PC-3 (cell line): ENCODE results near the gene PLA2G7. TPM values are rescaled to one million over a fixed set of nuclear protein-coding genes. Genes with fewer than 3 reads are reported as not detected.

Experiments used
- ATAC-seq: fragments of 200-7000 bp; cut with Tn5 transposase; 2 replicates; pipeline ENCODE4 v1.9.1; 2020; ENCODE audit warnings: mild to moderate bottlenecking, moderate library complexity
- BruUV-seq: library from RNA; stranded (reverse); fragments of 400-500 nt; replicated peaks from 2 replicates; lab custom pipeline; 2021; lab: Mats Ljungman, UMichigan
- CTCF ChIA-PET: fragments of 300-600 bp; sonication (Branson Sonifier 250); formaldehyde crosslinking; loops from one replicate; lab custom pipeline; 2022; ENCODE audit warnings: antibody characterized with exemption; lab: Charles Lee
- POLR2A ChIA-PET: fragments of 300-600 bp; sonication (Branson Sonifier 250); formaldehyde crosslinking; loops from one replicate; lab custom pipeline; 2022; ENCODE audit warnings: antibody characterized with exemption; ENCODE audit not compliant: unreplicated experiment; lab: Charles Lee
- DNase-seq: peaks from one replicate; pipeline ENCODE4 v3.0.0-alpha.2; 2015
- H2AFZ ChIP-seq: fragments of 300-600 bp; sonication (generic); 2 replicates; pipeline ENCODE4 v1.6.0; 2016; ENCODE audit warnings: antibody characterized with exemption, low read length
- H3F3A ChIP-seq: fragments of 300-600 bp; sonication (generic); one replicate; pipeline ENCODE4 v1.6.0; 2017; ENCODE audit warnings: antibody characterized with exemption, low read length, control low read depth, mild to moderate bottlenecking; ENCODE audit not compliant: unreplicated experiment
- H3K27ac ChIP-seq: fragments of 300-600 bp; sonication (generic); 2 replicates; pipeline ENCODE4 v1.5.1; 2016; ENCODE audit warnings: mild to moderate bottlenecking, low read length
- H3K27me3 ChIP-seq: fragments of 300-600 bp; sonication (generic); 2 replicates; pipeline ENCODE4 v1.6.1; 2016; ENCODE audit warnings: low read length, mixed read lengths
- H3K36me3 ChIP-seq: fragments of 300-600 bp; sonication (generic); 2 replicates; pipeline ENCODE4 v1.6.1; 2016; ENCODE audit warnings: low read depth, mixed run types, low read length, mixed read lengths
- H3K4me1 ChIP-seq: fragments of 300-600 bp; sonication (generic); 2 replicates; pipeline ENCODE4 v1.5.1; 2016; ENCODE audit warnings: low read length; ENCODE audit not compliant: insufficient read depth
- H3K4me2 ChIP-seq: fragments of 300-600 bp; sonication (generic); 2 replicates; pipeline ENCODE4 v1.6.0; 2016; ENCODE audit warnings: low read length
- H3K4me3 ChIP-seq: fragments of 300-600 bp; sonication (generic); 2 replicates; pipeline ENCODE4 v1.5.1; 2016; ENCODE audit warnings: mild to moderate bottlenecking, low read length, mixed read lengths
- H3K79me2 ChIP-seq: fragments of 300-600 bp; sonication (generic); 2 replicates; pipeline ENCODE4 v1.6.1; 2017; ENCODE audit warnings: low read length, mixed read lengths
- H3K9ac ChIP-seq: fragments of 300-600 bp; sonication (generic); 2 replicates; pipeline ENCODE4 v1.6.0; 2016; ENCODE audit warnings: mild to moderate bottlenecking, low read length
- H3K9me2 ChIP-seq: fragments of 300-600 bp; sonication (generic); replicated peaks from 2 replicates; pipeline ENCODE4 v1.6.1; 2016; ENCODE audit warnings: mixed run types, low read length, mixed read lengths
- H3K9me3 ChIP-seq: fragments of 300-600 bp; sonication (generic); 2 replicates; pipeline ENCODE4 v1.6.1; 2016; ENCODE audit warnings: low read length, mixed read lengths
- H4K20me1 ChIP-seq: fragments of 300-600 bp; sonication (generic); 2 replicates; pipeline ENCODE4 v1.6.1; 2016; ENCODE audit warnings: low read length, mixed read lengths
- CTCF ChIP-seq: fragments of 300-600 bp; sonication (generic); conservative IDR thresholded peaks from 2 replicates; pipeline ENCODE4 v1.5.1; 2017; ENCODE audit warnings: antibody characterized with exemption, low read depth, mild to moderate bottlenecking, low read length
- EZH2 ChIP-seq: fragments of 300-600 bp; sonication (generic); IDR thresholded peaks from one replicate; pipeline ENCODE4 v1.6.1; 2017; ENCODE audit warnings: antibody characterized with exemption, mild to moderate bottlenecking, low read length; ENCODE audit not compliant: unreplicated experiment
- EZH2phosphoT487 ChIP-seq: fragments of 300-600 bp; sonication (generic); IDR thresholded peaks from 2 replicates; pipeline ENCODE4 v1.6.1; 2018; ENCODE audit warnings: mild to moderate bottlenecking, antibody characterized with exemption, low read length, borderline replicate concordance
- intact Hi-C: fragments of 100-400 bp; cut with micrococcal nuclease; formaldehyde crosslinking; loops from 2 replicates; pipeline ENCODE4 v1.9.0; 2023
- total RNA-seq: library from RNA; depleted of rRNA; stranded (reverse); fragments of >200 nt; gene quantifications from 2 replicates; pipeline ENCODE4 v1.2.3, GENCODE V29; 2014

PLA2G7 gene
- total RNA-seq, 1 experiment from 2014 or later: 2.9 TPM

DNA sequence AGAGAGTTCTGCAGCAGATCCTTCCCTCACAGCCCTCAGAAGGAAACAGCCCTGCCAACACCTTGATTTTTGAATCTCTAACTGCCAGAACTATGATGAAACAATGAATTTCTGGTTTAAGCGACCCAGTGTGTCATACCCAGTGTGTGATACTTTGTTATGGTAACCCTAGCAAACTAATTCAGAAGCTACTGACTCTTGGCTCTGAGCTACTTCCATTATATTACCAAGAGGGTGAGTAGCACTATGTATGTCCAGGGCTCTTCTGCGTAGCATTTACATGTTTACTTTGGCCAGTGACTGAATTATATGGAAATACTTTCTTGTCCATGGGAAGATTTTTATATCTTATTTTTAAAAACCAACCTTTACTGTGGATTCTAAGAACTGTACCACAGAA lies 28.3 kb upstream of the PLA2G7 start:
- H3K4me1 ChIP-seq: no peaks in the 10 kb centered on the region
- H4K20me1 ChIP-seq: no peaks in the 10 kb centered on the region
- no peak overlapping the region for H3K27ac ChIP-seq
- H2AFZ ChIP-seq: no peak overlapping the region
- H3K9ac ChIP-seq: no peak overlapping the region
- H3K9me3 ChIP-seq: no peaks in the 10 kb centered on the region
- no peaks in the 10 kb centered on the region for H3K9me2 ChIP-seq
- TF ChIP-seq EZH2phosphoT487 (no peak), EZH2 (no peak), CTCF (no peak)
- intact Hi-C loops: no loop called here
- no peaks in the 10 kb centered on the region for H3K27me3 ChIP-seq
- DNase-seq (no peak), ATAC-seq (no peak)
- H3K79me2 ChIP-seq: no peaks in the 10 kb centered on the region
- no peaks in the 10 kb centered on the region for H3K36me3 ChIP-seq
- H3F3A ChIP-seq: no peaks in the 10 kb centered on the region
- BruUV-seq: no TSS peak
- no peak overlapping the region for H3K4me2 ChIP-seq
- CTCF ChIA-PET: no interaction called here
- POLR2A ChIA-PET: interaction anchor here (0.5 kb wide), 1 partner anchor 56 kb away, joined by 3 read pairs; no protein-coding TSS in a partner anchor
- no peak overlapping the region for H3K4me3 ChIP-seq

DNA sequence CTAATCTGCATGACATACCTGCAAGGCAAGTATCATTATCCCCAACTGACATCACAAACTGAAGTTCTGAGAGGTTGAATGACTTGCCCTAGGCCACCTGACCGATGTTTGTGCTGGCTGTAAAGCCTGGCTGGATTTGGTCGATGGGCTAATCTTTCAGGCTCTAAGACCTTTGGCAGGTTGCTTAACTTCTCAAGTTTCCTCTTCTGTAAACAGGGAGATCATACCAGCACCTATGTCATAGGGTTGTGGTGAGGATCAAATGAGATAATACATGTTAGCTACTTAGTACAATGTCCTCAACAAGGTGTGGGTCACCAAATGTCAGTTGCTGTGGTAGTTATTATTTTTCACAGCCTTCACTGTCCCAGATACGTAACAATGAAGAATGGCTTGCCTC lies 25.8 kb upstream of the PLA2G7 start:
- POLR2A ChIA-PET: no interaction called here
- Histone ChIP-seq H3K4me2 (no peak overlapping the region), H3K9ac (no peak overlapping the region), H3F3A (no peaks in the 10 kb centered on the region), H3K4me3 (no peak overlapping the region), H2AFZ (no peak overlapping the region), H3K36me3 (no peaks in the 10 kb centered on the region), H3K4me1 (peaks cover 8% of the 10 kb centered on the region), H4K20me1 (no peaks in the 10 kb centered on the region), H3K27me3 (no peaks in the 10 kb centered on the region), H3K79me2 (no peaks in the 10 kb centered on the region), H3K9me2 (no peaks in the 10 kb centered on the region), H3K27ac (no peak overlapping the region), H3K9me3 (no peaks in the 10 kb centered on the region)
- DNase-seq (no peak), ATAC-seq (no peak)
- CTCF ChIA-PET: no interaction called here
- TF ChIP-seq EZH2 (no peak), EZH2phosphoT487 (no peak), CTCF (no peak)
- intact Hi-C loops: no loop called here
- BruUV-seq: no TSS peak

DNA sequence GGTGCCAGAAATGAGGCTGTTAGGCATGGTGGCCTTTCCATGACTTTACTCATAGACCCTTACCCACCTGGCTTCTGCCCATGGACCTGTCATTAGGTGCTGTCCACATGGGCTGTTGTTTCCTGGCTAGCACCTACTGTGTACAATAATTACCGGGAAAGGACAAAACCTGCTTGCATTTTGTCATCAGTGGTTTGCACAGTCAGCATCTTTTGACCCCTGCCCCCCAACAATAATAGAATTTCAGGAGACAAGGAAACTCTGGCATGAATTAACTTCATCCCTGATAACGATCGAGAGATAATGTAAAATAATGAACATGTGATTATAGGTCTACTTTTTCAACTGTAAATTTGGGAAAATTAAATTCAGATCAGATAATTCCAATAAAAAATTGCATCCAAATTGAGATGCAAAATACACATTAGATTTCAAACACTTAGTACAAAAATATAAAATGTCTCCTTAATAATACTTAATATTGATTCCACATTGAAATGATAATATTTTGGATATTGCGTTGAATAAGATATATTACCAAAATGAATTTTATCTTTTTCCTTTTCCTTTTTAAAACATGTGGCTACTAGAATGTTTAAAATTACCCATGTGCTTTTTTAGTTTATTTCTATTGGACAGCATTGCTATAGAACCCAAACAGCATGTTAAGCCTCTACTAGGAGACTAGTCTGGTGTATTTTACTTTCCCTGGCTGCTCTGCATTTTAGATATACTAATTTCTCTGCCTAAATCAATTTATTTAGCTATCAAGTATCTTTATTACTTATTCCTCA lies 24.0 kb upstream of the PLA2G7 start:
- ATAC-seq (no peak), DNase-seq (no peak)
- Histone ChIP-seq H3K79me2 (no peaks in the 10 kb centered on the region), H3K4me1 (peaks cover 8% of the 10 kb centered on the region), H3K27ac (no peak overlapping the region), H2AFZ (no peak overlapping the region), H3K36me3 (no peaks in the 10 kb centered on the region), H3K4me3 (no peak overlapping the region), H3K9ac (no peak overlapping the region), H3K9me2 (no peaks in the 10 kb centered on the region), H3F3A (no peaks in the 10 kb centered on the region), H3K9me3 (no peaks in the 10 kb centered on the region), H3K4me2 (no peak overlapping the region), H4K20me1 (no peaks in the 10 kb centered on the region), H3K27me3 (no peaks in the 10 kb centered on the region)
- no peak for TF ChIP-seq EZH2
- no peak for TF ChIP-seq EZH2phosphoT487
- TF ChIP-seq CTCF: no peak
- ChIA-PET POLR2A (no interaction called here), CTCF (no interaction called here)
- no TSS peak for BruUV-seq
- intact Hi-C loops: no loop called here
